ENCODE data around the gene NCEH1. TPM values are rescaled to one million over a fixed set of nuclear protein-coding genes. Genes with fewer than 3 reads are reported as not detected.
A peak's percentile ranks its signal among the peaks of the same experiment; 100 is the strongest.

The NCEH1 gene
- total and polyA plus RNA-seq, 2 of the 13 experiments (the other 11 are each of a cell fraction or from before 2014, with no cell fraction given) = 12.9 to 21.4 TPM

- TF ChIP-seq, protein P1, sequence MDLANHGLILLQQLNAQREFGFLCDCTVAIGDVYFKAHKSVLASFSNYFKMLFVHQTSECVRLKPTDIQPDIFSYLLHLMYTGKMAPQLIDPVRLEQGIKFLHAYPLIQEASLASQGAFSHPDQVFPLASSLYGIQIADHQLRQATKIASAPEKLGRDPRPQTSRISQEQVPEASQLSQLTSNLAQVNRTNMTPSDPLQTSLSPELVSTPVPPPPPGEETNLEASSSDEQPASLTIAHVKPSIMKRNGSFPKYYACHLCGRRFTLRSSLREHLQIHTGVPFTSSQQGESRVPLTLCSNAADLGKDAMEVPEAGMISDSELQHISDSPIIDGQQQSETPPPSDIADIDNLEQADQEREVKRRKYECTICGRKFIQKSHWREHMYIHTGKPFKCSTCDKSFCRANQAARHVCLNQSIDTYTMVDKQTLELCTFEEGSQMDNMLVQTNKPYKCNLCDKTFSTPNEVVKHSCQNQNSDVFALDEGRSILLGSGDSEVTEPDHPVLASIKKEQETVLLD (CRISPR knock-in tag; IDR thresholded peaks at IDR 0.05; ENCODE audit: low read depth) = no peak
- TF ChIP-seq, protein P2, sequence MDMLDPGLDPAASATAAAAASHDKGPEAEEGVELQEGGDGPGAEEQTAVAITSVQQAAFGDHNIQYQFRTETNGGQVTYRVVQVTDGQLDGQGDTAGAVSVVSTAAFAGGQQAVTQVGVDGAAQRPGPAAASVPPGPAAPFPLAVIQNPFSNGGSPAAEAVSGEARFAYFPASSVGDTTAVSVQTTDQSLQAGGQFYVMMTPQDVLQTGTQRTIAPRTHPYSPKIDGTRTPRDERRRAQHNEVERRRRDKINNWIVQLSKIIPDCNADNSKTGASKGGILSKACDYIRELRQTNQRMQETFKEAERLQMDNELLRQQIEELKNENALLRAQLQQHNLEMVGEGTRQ (IDR thresholded peaks at IDR 0.05; ENCODE audit: low read depth, low read length) = no peak
- TF ChIP-seq, protein P2 (CRISPR knock-in tag; IDR thresholded peaks at IDR 0.05; ENCODE audit: borderline replicate concordance) = no peak
- no peak for TF ChIP-seq ZFP36L2 (CRISPR knock-in tag; IDR thresholded peaks at IDR 0.05)
Observed at GRCh38 chr3:172708921-172709773, 1.7 kb downstream of the NCEH1 start (continued).

DNA sequence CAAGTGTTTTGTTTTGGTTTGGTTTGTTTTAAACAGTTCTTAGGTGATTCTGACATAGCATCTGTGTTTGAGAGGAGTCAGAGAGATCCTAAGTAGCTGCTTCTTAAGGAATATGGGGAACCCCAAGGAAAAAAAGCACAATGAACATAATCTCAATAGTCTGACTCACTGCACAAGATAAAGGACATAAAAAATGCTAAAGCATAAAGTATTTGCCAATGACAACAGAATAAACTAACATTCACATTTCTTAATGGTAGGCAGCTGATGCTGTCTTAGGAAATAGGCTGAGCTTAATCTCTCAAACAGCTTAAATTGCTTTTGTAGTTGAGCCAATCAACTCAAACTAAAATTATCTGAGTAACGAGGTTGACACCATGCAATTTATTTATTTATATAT, 2.9 kb downstream of the NCEH1 start:
- H4K20me1 ChIP-seq (ENCODE audit: insufficient read depth, low read length) = no peaks in the 10 kb centered on the region
- H3K36me3 ChIP-seq (replicated peaks in 1 of 2; ENCODE audit: control insufficient read depth in 1 of 2, insufficient read depth in 2 of 2, low read length in 2 of 2) = no peaks in the 10 kb centered on the region
- H3K79me2 ChIP-seq (ENCODE audit: insufficient read depth, low read length) = peaks cover 61% of the 10 kb centered on the region
- ATAC-seq (no peak), FAIRE-seq (no peak), DNase-seq (ENCODE audit: low spot score) (no peak)
- peak overlapping the region; percentile 10; the same call in 1 of the 2 replicates for H3K4me2 ChIP-seq (ENCODE audit: low read depth, low read length)
- no peaks in the 10 kb centered on the region for H3K27me3 ChIP-seq (ENCODE audit: control insufficient read depth in 1 of 2, insufficient read depth in 2 of 2, low read length in 2 of 2)
- BruUV-seq (replicated peaks) = no TSS peak
- H3K27ac ChIP-seq (ENCODE audit: extremely low read length, insufficient read depth, low read length) = no peak overlapping the region
- WGBS (ENCODE audit: low lambda C conversion rate) = 100% methylated on average over 1 of the region's 1 CpG
- no peak overlapping the region for H2AFZ ChIP-seq (ENCODE audit: low read length)
- intact Hi-C loops (cut with micrococcal nuclease; ENCODE audit: unreplicated experiment) = no loop called here
- peaks cover 74% of the 10 kb centered on the region for H3K4me1 ChIP-seq (ENCODE audit: insufficient read depth, low read length)
- no peaks in the 10 kb centered on the region for H3K9me3 ChIP-seq (ENCODE audit: low read length)
- ChIA-PET CTCF (ENCODE audit: low intra/inter-chr PET ratio, low total read pairs) (no interaction called here), POLR2A (interaction anchor here (2.8 kb wide), 1 partner anchor 11 kb away, joined by 11 read pairs; no protein-coding TSS in a partner anchor)
- no peak overlapping the region for H3K4me3 ChIP-seq (replicated peaks in 1 of 3; ENCODE audit: insufficient read depth in 1 of 3, low read depth in 2 of 3, low read length in 3 of 3)
- H3K9ac ChIP-seq (ENCODE audit: insufficient read depth, low read depth, low read length) = no peak overlapping the region
- in situ Hi-C loops (cut with HindIII; ENCODE audit: extremely low pct_ligation_motif_present, low pct_unique_long_range_greater_than_20kb) = no loop called here
- no peak for TF ChIP-seq ZNF737 (CRISPR knock-in tag; IDR thresholded peaks at IDR 0.05; ENCODE audit: borderline replicate concordance)
- no peak for TF ChIP-seq NFE2 (CRISPR knock-in tag; IDR thresholded peaks at IDR 0.05)
- TF ChIP-seq MBD4 (IDR thresholded peaks at IDR 0.05; ENCODE audit: borderline replicate concordance, low read length) = no peak
- TF ChIP-seq RELA (CRISPR knock-in tag; IDR thresholded peaks at IDR 0.05) = no peak
- TF ChIP-seq, protein P3, sequence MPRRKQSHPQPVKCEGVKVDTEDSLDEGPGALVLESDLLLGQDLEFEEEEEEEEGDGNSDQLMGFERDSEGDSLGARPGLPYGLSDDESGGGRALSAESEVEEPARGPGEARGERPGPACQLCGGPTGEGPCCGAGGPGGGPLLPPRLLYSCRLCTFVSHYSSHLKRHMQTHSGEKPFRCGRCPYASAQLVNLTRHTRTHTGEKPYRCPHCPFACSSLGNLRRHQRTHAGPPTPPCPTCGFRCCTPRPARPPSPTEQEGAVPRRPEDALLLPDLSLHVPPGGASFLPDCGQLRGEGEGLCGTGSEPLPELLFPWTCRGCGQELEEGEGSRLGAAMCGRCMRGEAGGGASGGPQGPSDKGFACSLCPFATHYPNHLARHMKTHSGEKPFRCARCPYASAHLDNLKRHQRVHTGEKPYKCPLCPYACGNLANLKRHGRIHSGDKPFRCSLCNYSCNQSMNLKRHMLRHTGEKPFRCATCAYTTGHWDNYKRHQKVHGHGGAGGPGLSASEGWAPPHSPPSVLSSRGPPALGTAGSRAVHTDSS (CRISPR knock-in tag; conservative IDR thresholded peaks at IDR 0.05) = no peak
- TF ChIP-seq NBN (conservative IDR thresholded peaks at IDR 0.05) = no peak
- TF ChIP-seq MIXL1 (CRISPR knock-in tag; IDR thresholded peaks at IDR 0.05) = no peak
- TF ChIP-seq SIX1 (CRISPR knock-in tag; IDR thresholded peaks at IDR 0.05; ENCODE audit: borderline replicate concordance) = no peak
- no peak for TF ChIP-seq POGZ (CRISPR knock-in tag; IDR thresholded peaks at IDR 0.05)
- TF ChIP-seq RAD21 (CRISPR knock-in tag; IDR thresholded peaks at IDR 0.05) = no peak
- TF ChIP-seq ZFAT (CRISPR knock-in tag; conservative IDR thresholded peaks at IDR 0.05) = no peak
- no peak for TF ChIP-seq ATF7-NPFF (CRISPR knock-in tag; IDR thresholded peaks at IDR 0.05; ENCODE audit: low read depth)
- no peak for TF ChIP-seq ZNF274 (CRISPR knock-in tag; IDR thresholded peaks at IDR 0.05)
- no peak for TF ChIP-seq SYNCRIP (IDR thresholded peaks at IDR 0.05; ENCODE audit: insufficient read depth, low read depth, low read length)
